CD14-positive monocyte (primary cell): Measurements from ENCODE around the gene TMOD4. TPM values are rescaled to one million over a fixed set of nuclear protein-coding genes. Genes with fewer than 3 reads are reported as not detected.
"Not testable (repeated sequence)": the region's sequence is repeated elsewhere in the genome, so short reads cannot be mapped to it uniquely, and the experiment has no call there.

Experiments
- DNase-seq, 3 donors: peaks; one replicate each; pipeline ENCODE4 v3.0.0-alpha.2; 2011 to 2022
- H2AFZ ChIP-seq: 2 replicates; pipeline ENCODE4 v1.6.0; 2012; ENCODE audit warnings: mild to moderate bottlenecking, low read depth, low read length, inconsistent platforms; ENCODE audit not compliant: insufficient read depth, poor library complexity, severe bottlenecking
- H3K27ac ChIP-seq, 2 donors: 1 replicate in 1 of 2; 2 replicates in 1 of 2; pipeline ENCODE4 v1.5.1; 2012 to 2013; ENCODE audit warnings: low read length in 2 of 2, control low read depth in 1 of 2, inconsistent platforms in 1 of 2, low read depth in 1 of 2, mild to moderate bottlenecking in 1 of 2
- H3K27me3 ChIP-seq, 2 donors: one replicate each; pipeline versions ENCODE4 v1.6.0 to v1.6.1; 2011 to 2013; ENCODE audit warnings: low read length in 2 of 2; ENCODE audit not compliant: control insufficient read depth in 2 of 2, insufficient read depth in 2 of 2
- H3K36me3 ChIP-seq, 2 donors: replicated peaks in 1 of 2; 1 replicate in 1 of 2; 2 replicates in 1 of 2; pipeline versions ENCODE4 v1.5.1 to v1.6.1; 2012 to 2013; ENCODE audit warnings: low read length in 2 of 2, control low read depth in 1 of 2, inconsistent platforms in 1 of 2, mild to moderate bottlenecking in 1 of 2; ENCODE audit not compliant: insufficient read depth in 2 of 2, control insufficient read depth in 1 of 2
- H3K4me1 ChIP-seq, 2 donors: 1 replicate in 1 of 2; 2 replicates in 1 of 2; pipeline versions ENCODE4 v1.5.1 to v1.6.1; 2012 to 2013; ENCODE audit warnings: low read length in 2 of 2, control low read depth in 1 of 2, inconsistent platforms in 1 of 2, mild to moderate bottlenecking in 1 of 2, moderate library complexity in 1 of 2; ENCODE audit not compliant: insufficient read depth in 2 of 2, control insufficient read depth in 1 of 2
- H3K4me2 ChIP-seq: replicated peaks from 2 replicates; pipeline ENCODE3; 2012; ENCODE audit warnings: low read length, moderate library complexity, mild to moderate bottlenecking; ENCODE audit not compliant: poor library complexity, severe bottlenecking; ENCODE audit errors: extremely low read depth
- H3K4me3 ChIP-seq, 3 experiments: fragments of 200-600 bp in 1 of 3; sonication (generic) in 1 of 3; replicated peaks in 1 of 3; 1 replicate in 2 of 3; 2 replicates in 1 of 3; pipeline ENCODE4 v1.5.1; 2011 to 2013; ENCODE audit warnings: low read length in 3 of 3, mild to moderate bottlenecking in 3 of 3, control low read depth in 2 of 3, low read depth in 2 of 3, inconsistent platforms in 1 of 3, moderate library complexity in 1 of 3
- H3K79me2 ChIP-seq: 2 replicates; pipeline ENCODE4 v1.6.0; 2012; ENCODE audit warnings: mild to moderate bottlenecking, control low read depth, inconsistent platforms, low read length, moderate library complexity; ENCODE audit not compliant: insufficient read depth
- H3K9ac ChIP-seq: 2 replicates; pipeline ENCODE4 v1.6.0; 2017; ENCODE audit warnings: low read length, mild to moderate bottlenecking; ENCODE audit not compliant: insufficient read depth, poor library complexity, severe bottlenecking
- H3K9me3 ChIP-seq, 2 donors: replicated peaks in 1 of 2; 1 replicate in 1 of 2; 2 replicates in 1 of 2; pipeline versions ENCODE4 v1.5.1 to v1.6.1; 2012 to 2013; ENCODE audit warnings: low read length in 2 of 2, control low read depth in 1 of 2; ENCODE audit not compliant: control insufficient read depth in 1 of 2, insufficient read depth in 1 of 2
- H4K20me1 ChIP-seq: 2 replicates; pipeline ENCODE4 v1.6.0; 2012; ENCODE audit warnings: mild to moderate bottlenecking, low read length, control low read depth, moderate library complexity; ENCODE audit not compliant: insufficient read depth
- H3K27ac Mint-ChIP-seq, 7 donors: one replicate each; pipeline ENCODE4 v1.8.0; 2020; ENCODE audit warnings: mild to moderate bottlenecking in 7 of 7, mixed read lengths in 7 of 7, moderate library complexity in 6 of 7, inconsistent platforms in 2 of 7
- H3K27me3 Mint-ChIP-seq, 3 donors: one replicate each; pipeline ENCODE4 v1.8.0; 2021 to 2022; ENCODE audit warnings: low read depth in 3 of 3, mild to moderate bottlenecking in 3 of 3, mixed read lengths in 3 of 3, moderate library complexity in 3 of 3, inconsistent platforms in 1 of 3
- H3K36me3 Mint-ChIP-seq, 2 donors: one replicate each; pipeline ENCODE4 v1.8.0; 2020; ENCODE audit warnings: mixed read lengths in 2 of 2, inconsistent platforms in 1 of 2, mild to moderate bottlenecking in 1 of 2
- H3K4me1 Mint-ChIP-seq: one replicate; pipeline ENCODE4 v1.8.0; 2020; ENCODE audit warnings: mild to moderate bottlenecking, mixed read lengths
- H3K4me3 Mint-ChIP-seq, 2 donors: one replicate each; pipeline ENCODE4 v1.8.0; 2020; ENCODE audit warnings: mild to moderate bottlenecking in 2 of 2, mixed read lengths in 2 of 2, moderate library complexity in 1 of 2
- H3K9me3 Mint-ChIP-seq, 7 donors: one replicate each; pipeline ENCODE4 v1.8.0; 2020 to 2022; ENCODE audit warnings: mixed read lengths in 7 of 7, mild to moderate bottlenecking in 6 of 7, moderate library complexity in 6 of 7, inconsistent platforms in 2 of 7
- CTCF ChIP-seq: fragments of 200-600 bp; IDR thresholded peaks from one replicate; pipeline ENCODE4 v1.8.0; 2022; ENCODE audit warnings: antibody characterized with exemption, mild to moderate bottlenecking
- WGBS: methylation state at CpG from one replicate; pipeline ENCODE4 v1.1.5; 2013; ENCODE audit warnings: missing lambda C conversion rate; ENCODE audit not compliant: insufficient coverage; 5-methylcytosine and 5-hydroxymethylcytosine counted together
- intact Hi-C, 2 donors: fragments of 100-400 bp; cut with micrococcal nuclease; formaldehyde crosslinking; loops; one replicate each; pipeline versions ENCODE4 v1.15.0 to v1.15.1; 2023
- polyA plus RNA-seq, 3 donors: library from polyadenylated mRNA; depleted of rRNA in 1 of 3; unstranded in 2 of 3; stranded (reverse) in 1 of 3; fragments of 300-500 nt in 2 of 3; fragments of >200 nt in 1 of 3; fragmentation: Illumina TruSeq in 2 of 3; gene quantifications; 1 replicate in 2 of 3; 2 replicates in 1 of 3; pipeline ENCODE4 v1.2.3, GENCODE V29; 2012 to 2021

TMOD4 gene
- polyA plus RNA-seq, 3 donors = 2.0 TPM; not detected in 2

GRCh38 chr1:151211972-151212705 is 36.4 kb upstream of the TMOD4 start:
- H3K9me3 Mint-ChIP-seq = no peaks in the 10 kb centered on the region
- peak overlapping the region in 4 of 7 donors; percentile 46 to 80 (median 68) for H3K27ac Mint-ChIP-seq
- H3K4me3 Mint-ChIP-seq = no peak overlapping the region
- Histone ChIP-seq H4K20me1 (peaks cover 61% of the 10 kb centered on the region), H3K4me2 (no peak overlapping the region), H3K4me3 (no peak overlapping the region), H2AFZ (no peak overlapping the region), H3K9me3 (no peaks in the 10 kb centered on the region), H3K79me2 (peaks cover 92% of the 10 kb centered on the region), H3K27me3 (no peaks in the 10 kb centered on the region), H3K4me1 (no peaks in the 10 kb centered on the region), H3K36me3 (peaks cover 24 to 69% of the 10 kb centered on the region in 2 donors), H3K9ac (no peak overlapping the region), H3K27ac (no peak overlapping the region)
- peaks cover 7% of the 10 kb centered on the region for H3K4me1 Mint-ChIP-seq
- peaks cover 36 to 80% of the 10 kb centered on the region in 2 donors for H3K36me3 Mint-ChIP-seq
- no peak for TF ChIP-seq CTCF
- no peak for DNase-seq
- 94% methylated on average over 9 of the region's 15 CpGs for WGBS
- intact Hi-C loops = no loop called here
- H3K27me3 Mint-ChIP-seq = no peaks in the 10 kb centered on the region

GRCh38 chr1:151210830-151211229 is 35.0 kb upstream of the TMOD4 start:
- H3K27ac ChIP-seq = no peak overlapping the region
- no peaks in the 10 kb centered on the region for H3K9me3 ChIP-seq
- peaks cover 44 to 86% of the 10 kb centered on the region in 2 donors for H3K36me3 Mint-ChIP-seq
- H3K4me2 ChIP-seq = no peak overlapping the region
- peaks cover 9% of the 10 kb centered on the region for H3K4me1 Mint-ChIP-seq
- H4K20me1 ChIP-seq = peaks cover 52% of the 10 kb centered on the region
- WGBS = no CpG with 5 or more reads among the region's 1 CpG
- H3K9me3 Mint-ChIP-seq = no peaks in the 10 kb centered on the region
- no peaks in the 10 kb centered on the region for H3K27me3 Mint-ChIP-seq
- H3K4me3 Mint-ChIP-seq = no peak overlapping the region
- H3K4me3 ChIP-seq = no peak overlapping the region
- intact Hi-C loops = no loop called here
- H2AFZ ChIP-seq = no peak overlapping the region
- H3K9ac ChIP-seq = no peak overlapping the region
- peaks cover 92% of the 10 kb centered on the region for H3K79me2 ChIP-seq
- H3K27ac Mint-ChIP-seq = peak overlapping the region in 1 of 7 donors; percentile 6
- no peaks in the 10 kb centered on the region for H3K4me1 ChIP-seq
- H3K36me3 ChIP-seq = peaks cover 33 to 79% of the 10 kb centered on the region in 2 donors
- no peaks in the 10 kb centered on the region for H3K27me3 ChIP-seq
- no peak for DNase-seq
- TF ChIP-seq CTCF = no peak

GRCh38 chr1:151205381-151205965 is 29.7 kb upstream of the TMOD4 start:
- Mint-ChIP-seq H3K4me1 (peaks cover 19% of the 10 kb centered on the region), H3K36me3 (peaks cover 36 to 60% of the 10 kb centered on the region in 2 donors), H3K27ac (peak overlapping the region in 3 of 7 donors; percentile 13 to 46 (median 21))
- H3K9me3 Mint-ChIP-seq, H3K4me3 Mint-ChIP-seq, H3K27me3 ChIP-seq, DNase-seq, H3K4me2 ChIP-seq, H3K4me3 ChIP-seq, H3K27me3 Mint-ChIP-seq, H2AFZ ChIP-seq, H3K9me3 ChIP-seq, intact Hi-C loops, H3K9ac ChIP-seq: not testable (repeated sequence)
- peaks cover 30 to 76% of the 10 kb centered on the region in 2 donors for H3K36me3 ChIP-seq
- 93% methylated on average over 10 of the region's 12 CpGs for WGBS
- peak overlapping the region in 1 of 2 donors; percentile 7 for H3K27ac ChIP-seq
- H3K4me1 ChIP-seq = peaks cover 9 to 13% of the 10 kb centered on the region in 2 donors
- peaks cover 56% of the 10 kb centered on the region for H4K20me1 ChIP-seq
- H3K79me2 ChIP-seq = peaks cover 97% of the 10 kb centered on the region
